ENCODE measurements around the gene GTPBP6.
"Not testable (repeated sequence)": the region's sequence is repeated elsewhere in the genome, so short reads cannot be mapped to it uniquely, and the experiment has no call there.

GTPBP6 gene

GRCh38 chrX:267771-268261 lies 50.8 kb downstream of the GTPBP6 start:
- no peak for DNase-seq (ENCODE audit: low read depth in 1 of 2, low spot score in 1 of 2)

GRCh38 chrX:265502-265901 lies 53.1 kb downstream of the GTPBP6 start:
- no peak for DNase-seq (ENCODE audit: low read depth in 1 of 2, low spot score in 1 of 2)

GRCh38 chrX:264634-265455 lies 53.8 kb downstream of the GTPBP6 start:
- DNase-seq (ENCODE audit: low read depth in 1 of 2, low spot score in 1 of 2): no peak

GRCh38 chrX:264006-264405 lies 54.6 kb downstream of the GTPBP6 start:
- not testable (repeated sequence) for DNase-seq (ENCODE audit: low read depth in 1 of 2, low spot score in 1 of 2)

- DNase-seq (ENCODE audit: low read depth in 1 of 2, low spot score in 1 of 2): no peak
These were observed 56.2 kb downstream of the GTPBP6 start for GRCh38 chrX:262381-262909.

- DNase-seq (ENCODE audit: low read depth in 1 of 2, low spot score in 1 of 2): no peak
These were observed 56.7 kb downstream of the GTPBP6 start for GRCh38 chrX:261919-262352.

- no peak for DNase-seq (ENCODE audit: low read depth in 1 of 2, low spot score in 1 of 2)
These were observed 57.3 kb downstream of the GTPBP6 start for GRCh38 chrX:261167-261918.

- DNase-seq (ENCODE audit: low read depth in 1 of 2, low spot score in 1 of 2): no peak
These were observed 58.8 kb downstream of the GTPBP6 start for GRCh38 chrX:259692-260355.

GRCh38 chrX:258291-259040 lies 60.1 kb downstream of the GTPBP6 start:
- DNase-seq (ENCODE audit: low read depth in 1 of 2, low spot score in 1 of 2): no peak

GRCh38 chrX:257681-258289 lies 60.8 kb downstream of the GTPBP6 start:
- DNase-seq (ENCODE audit: low read depth in 1 of 2, low spot score in 1 of 2): no peak

- not testable (repeated sequence) for DNase-seq (ENCODE audit: low read depth in 1 of 2, low spot score in 1 of 2)
These were observed 61.5 kb downstream of the GTPBP6 start for GRCh38 chrX:257054-257453.

- no peak for DNase-seq (ENCODE audit: low read depth in 1 of 2, low spot score in 1 of 2)
These were observed 62.7 kb downstream of the GTPBP6 start for GRCh38 chrX:255923-256331.

Measured in activated CD4-positive, alpha-beta T cell treated with anti-CD3 and anti-CD28 coated beads, Interleukin-2, amount 50 U/mL, for 24 hours (primary cell).